ENCODE measurements around the gene TXK.

The TXK gene

DNA sequence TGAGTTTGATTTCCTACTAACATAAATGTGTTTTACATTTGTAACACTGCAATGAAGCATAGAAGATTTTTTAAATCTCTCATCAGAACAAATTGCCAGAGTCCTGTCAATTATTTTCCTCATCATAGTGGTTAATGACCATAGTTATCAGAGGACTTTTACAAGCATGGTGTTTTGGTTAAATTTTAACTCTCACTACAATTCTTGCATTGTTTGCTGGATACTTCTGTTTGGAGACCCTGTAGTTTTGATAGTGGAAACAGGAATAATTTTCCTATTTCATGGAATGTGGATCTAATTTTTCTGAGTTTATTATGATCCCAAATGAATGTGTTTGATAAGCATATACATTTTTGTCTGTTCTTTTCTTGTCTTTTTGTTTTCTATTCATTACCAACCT lies 100.6 kb downstream of the TXK start:
- Histone ChIP-seq H3K9me3 (ENCODE audit: severe bottlenecking) (no peaks in the 10 kb centered on the region), H3K27ac (ENCODE audit: poor library complexity, severe bottlenecking) (no peak overlapping the region), H3K4me3 (ENCODE audit: severe bottlenecking) (no peak overlapping the region), H3K4me1 (ENCODE audit: insufficient read depth, poor library complexity, severe bottlenecking) (no peaks in the 10 kb centered on the region), H3K27me3 (ENCODE audit: insufficient read depth, poor library complexity, severe bottlenecking) (no peaks in the 10 kb centered on the region), H3K36me3 (ENCODE audit: low read depth) (peaks cover 26% of the 10 kb centered on the region)
- TF ChIP-seq, protein P1, sequence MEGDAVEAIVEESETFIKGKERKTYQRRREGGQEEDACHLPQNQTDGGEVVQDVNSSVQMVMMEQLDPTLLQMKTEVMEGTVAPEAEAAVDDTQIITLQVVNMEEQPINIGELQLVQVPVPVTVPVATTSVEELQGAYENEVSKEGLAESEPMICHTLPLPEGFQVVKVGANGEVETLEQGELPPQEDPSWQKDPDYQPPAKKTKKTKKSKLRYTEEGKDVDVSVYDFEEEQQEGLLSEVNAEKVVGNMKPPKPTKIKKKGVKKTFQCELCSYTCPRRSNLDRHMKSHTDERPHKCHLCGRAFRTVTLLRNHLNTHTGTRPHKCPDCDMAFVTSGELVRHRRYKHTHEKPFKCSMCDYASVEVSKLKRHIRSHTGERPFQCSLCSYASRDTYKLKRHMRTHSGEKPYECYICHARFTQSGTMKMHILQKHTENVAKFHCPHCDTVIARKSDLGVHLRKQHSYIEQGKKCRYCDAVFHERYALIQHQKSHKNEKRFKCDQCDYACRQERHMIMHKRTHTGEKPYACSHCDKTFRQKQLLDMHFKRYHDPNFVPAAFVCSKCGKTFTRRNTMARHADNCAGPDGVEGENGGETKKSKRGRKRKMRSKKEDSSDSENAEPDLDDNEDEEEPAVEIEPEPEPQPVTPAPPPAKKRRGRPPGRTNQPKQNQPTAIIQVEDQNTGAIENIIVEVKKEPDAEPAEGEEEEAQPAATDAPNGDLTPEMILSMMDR (IDR thresholded peaks at IDR 0.05; ENCODE audit: poor library complexity, severe bottlenecking): no peak
- DNase-seq (ENCODE audit: low spot score): no peak
- ATAC-seq (ENCODE audit: low read depth): no peak

DNA sequence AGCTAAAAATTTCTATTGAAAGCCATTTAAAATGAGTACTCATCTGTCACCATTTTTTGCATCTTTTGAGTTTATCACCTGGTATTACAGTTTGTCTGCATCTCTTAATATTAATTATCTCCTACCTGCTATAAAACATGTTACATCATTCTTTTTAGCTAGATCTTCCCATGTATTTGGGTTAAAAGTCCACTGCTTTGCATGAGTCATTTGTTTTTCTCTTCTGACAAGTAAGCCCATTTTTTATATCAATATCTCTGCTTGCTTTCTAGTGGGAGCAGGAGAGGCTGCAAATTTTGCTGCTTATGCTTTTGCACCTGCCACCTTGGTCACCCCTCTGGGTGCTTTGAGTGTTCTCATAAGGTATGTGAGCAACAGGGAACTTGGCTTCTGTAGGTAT lies 101.3 kb downstream of the TXK start:
- Histone ChIP-seq H3K27ac (ENCODE audit: poor library complexity, severe bottlenecking) (no peak overlapping the region), H3K36me3 (ENCODE audit: low read depth) (peaks cover 31% of the 10 kb centered on the region), H3K27me3 (ENCODE audit: insufficient read depth, poor library complexity, severe bottlenecking) (no peaks in the 10 kb centered on the region), H3K4me1 (ENCODE audit: insufficient read depth, poor library complexity, severe bottlenecking) (no peaks in the 10 kb centered on the region), H3K9me3 (ENCODE audit: severe bottlenecking) (no peaks in the 10 kb centered on the region), H3K4me3 (ENCODE audit: severe bottlenecking) (no peak overlapping the region)
- TF ChIP-seq, protein P1 (IDR thresholded peaks at IDR 0.05; ENCODE audit: poor library complexity, severe bottlenecking): no peak
- no peak for DNase-seq (ENCODE audit: low spot score)
- no peak for ATAC-seq (ENCODE audit: low read depth)

DNA sequence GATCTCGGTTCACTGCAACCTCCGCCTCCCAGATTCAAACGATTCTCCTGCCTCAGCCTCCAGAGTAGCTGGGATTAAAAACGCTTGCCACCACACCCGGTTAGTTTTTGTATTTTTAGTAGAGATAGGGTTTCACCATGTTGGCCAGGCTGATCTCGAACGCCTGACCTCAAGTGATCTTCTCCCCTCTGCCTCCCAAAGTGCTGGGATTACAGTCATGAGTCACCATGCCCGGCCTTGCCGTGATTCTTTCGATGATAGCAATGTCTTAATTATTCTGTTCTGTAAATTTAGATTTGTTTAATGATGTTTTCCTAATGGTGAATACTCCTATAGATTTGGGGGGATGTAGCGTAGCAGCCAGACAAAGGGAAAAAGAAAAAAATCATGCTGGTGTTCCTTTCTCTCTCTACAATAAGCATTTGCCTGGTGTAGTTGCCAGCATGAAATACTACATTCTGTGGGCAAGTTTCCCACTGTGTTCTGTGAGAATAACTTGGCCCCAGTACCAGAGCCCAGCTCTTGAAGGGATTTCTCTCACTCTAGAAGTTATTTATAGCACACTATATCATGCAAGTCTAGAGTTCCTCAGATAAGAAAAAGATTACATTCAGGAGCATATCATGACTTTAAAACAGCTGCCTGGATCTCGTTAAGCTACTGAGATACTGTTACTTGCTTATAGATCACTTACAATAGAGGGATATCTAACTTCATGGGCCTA lies 102.1 kb downstream of the TXK start:
- TF ChIP-seq, protein P1 (IDR thresholded peaks at IDR 0.05; ENCODE audit: poor library complexity, severe bottlenecking): no peak
- Histone ChIP-seq H3K36me3 (ENCODE audit: low read depth) (peaks cover 38% of the 10 kb centered on the region), H3K4me1 (ENCODE audit: insufficient read depth, poor library complexity, severe bottlenecking) (no peaks in the 10 kb centered on the region), H3K27ac (ENCODE audit: poor library complexity, severe bottlenecking) (no peak overlapping the region), H3K27me3 (ENCODE audit: insufficient read depth, poor library complexity, severe bottlenecking) (no peaks in the 10 kb centered on the region), H3K9me3 (ENCODE audit: severe bottlenecking) (no peaks in the 10 kb centered on the region), H3K4me3 (ENCODE audit: severe bottlenecking) (no peak overlapping the region)
- ATAC-seq (ENCODE audit: low read depth) (no peak), DNase-seq (ENCODE audit: low spot score) (no peak)

DNA sequence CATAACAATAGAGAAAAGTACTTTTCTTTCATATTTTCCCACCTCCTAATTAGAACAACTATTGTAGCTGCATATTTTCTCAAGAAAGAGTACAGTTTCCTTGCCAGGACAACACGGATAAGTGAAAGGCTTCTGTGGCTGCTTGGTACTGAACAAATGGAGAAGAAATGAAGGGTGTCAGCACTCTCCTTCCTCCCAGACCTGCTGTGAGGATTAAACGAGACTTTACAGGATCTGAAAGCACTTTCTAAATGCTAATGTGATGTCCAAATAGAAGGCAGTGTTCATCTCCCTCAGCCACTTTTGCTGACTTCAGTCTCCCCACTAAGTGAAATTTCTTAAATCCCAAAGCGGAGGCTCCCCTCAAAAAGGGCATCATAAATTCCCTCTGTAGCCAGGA lies 103.6 kb downstream of the TXK start:
- Histone ChIP-seq H3K4me1 (ENCODE audit: insufficient read depth, poor library complexity, severe bottlenecking) (no peaks in the 10 kb centered on the region), H3K27me3 (ENCODE audit: insufficient read depth, poor library complexity, severe bottlenecking) (no peaks in the 10 kb centered on the region), H3K9me3 (ENCODE audit: severe bottlenecking) (no peaks in the 10 kb centered on the region), H3K27ac (ENCODE audit: poor library complexity, severe bottlenecking) (no peak overlapping the region), H3K4me3 (ENCODE audit: severe bottlenecking) (no peak overlapping the region), H3K36me3 (ENCODE audit: low read depth) (peaks cover 49% of the 10 kb centered on the region)
- DNase-seq (ENCODE audit: low spot score) (no peak), ATAC-seq (ENCODE audit: low read depth) (no peak)
- TF ChIP-seq, protein P1 (IDR thresholded peaks at IDR 0.05; ENCODE audit: poor library complexity, severe bottlenecking): no peak

DNA sequence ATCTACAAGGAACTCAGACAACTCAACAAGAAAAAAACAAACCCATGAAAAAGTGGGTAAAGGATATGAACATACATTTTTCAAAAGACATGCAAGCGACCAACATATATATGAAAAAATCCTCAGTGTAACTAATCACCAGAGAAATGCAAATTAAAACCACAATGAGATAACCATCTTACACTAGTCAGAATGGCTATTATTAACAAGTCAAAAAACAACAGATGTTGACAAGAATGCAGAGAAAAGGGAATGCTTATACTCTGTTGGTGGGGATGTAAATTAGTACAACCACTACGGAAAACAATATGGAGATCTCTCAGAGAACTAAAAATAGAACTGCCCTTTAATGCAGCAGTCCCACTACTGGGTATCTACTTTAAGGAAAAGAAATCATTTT lies 105.4 kb downstream of the TXK start:
- ATAC-seq (ENCODE audit: low read depth) (no peak), DNase-seq (ENCODE audit: low spot score) (no peak)
- no peaks in the 10 kb centered on the region for H3K27me3 ChIP-seq (ENCODE audit: insufficient read depth, poor library complexity, severe bottlenecking)
- no peaks in the 10 kb centered on the region for H3K9me3 ChIP-seq (ENCODE audit: severe bottlenecking)
- no peak overlapping the region for H3K4me3 ChIP-seq (ENCODE audit: severe bottlenecking)
- TF ChIP-seq, protein P1 (IDR thresholded peaks at IDR 0.05; ENCODE audit: poor library complexity, severe bottlenecking): no peak
- H3K4me1 ChIP-seq (ENCODE audit: insufficient read depth, poor library complexity, severe bottlenecking): no peaks in the 10 kb centered on the region
- H3K27ac ChIP-seq (ENCODE audit: poor library complexity, severe bottlenecking): no peak overlapping the region
- peaks cover 35% of the 10 kb centered on the region for H3K36me3 ChIP-seq (ENCODE audit: low read depth)

All from RWPE2 (cell line).